Gastrocnemius medialis (tissue), 4 donors: ENCODE measurements around the gene CST3. TPM values are rescaled to one million over a fixed set of nuclear protein-coding genes. Genes with fewer than 3 reads are reported as not detected.

Source experiments
- ATAC-seq, 2 donors: fragments of 150-250 bp; one replicate each; pipeline ENCODE4 v1.9.1; 2016
- DNase-seq, 2 donors: peaks; one replicate each; pipeline ENCODE4 v3.0.0-alpha.2; 2019
- H3K27ac ChIP-seq, 4 donors: fragments of 200-600 bp; sonication (generic); 1 replicate in 1 of 4; 2 replicates in 3 of 4; pipeline ENCODE4 v1.5.1; 2016 to 2018; ENCODE audit warnings: mild to moderate bottlenecking in 2 of 4, moderate library complexity in 1 of 4
- H3K27me3 ChIP-seq, 3 donors: fragments of 200-600 bp; sonication (generic) in 2 of 3; 1 replicate in 1 of 3; 2 replicates in 2 of 3; pipeline versions ENCODE4 v1.5.1 to v1.6.0; 2016 to 2019; ENCODE audit warnings: mild to moderate bottlenecking in 1 of 3, moderate library complexity in 1 of 3
- H3K36me3 ChIP-seq, 2 donors: fragments of 200-600 bp; sonication (generic) in 1 of 2; one replicate each; pipeline ENCODE4 v1.5.1; 2017 to 2018
- H3K4me1 ChIP-seq, 2 donors: fragments of 200-600 bp; sonication (generic) in 1 of 2; one replicate each; pipeline ENCODE4 v1.5.1; 2016 to 2017; ENCODE audit warnings: mild to moderate bottlenecking in 2 of 2
- H3K4me3 ChIP-seq, 4 donors: fragments of 200-600 bp; sonication (generic) in 3 of 4; 1 replicate in 1 of 4; 2 replicates in 3 of 4; pipeline ENCODE4 v1.5.1; 2016 to 2019; ENCODE audit warnings: mild to moderate bottlenecking in 2 of 4
- H3K9me3 ChIP-seq, 3 donors: fragments of 200-600 bp; sonication (generic) in 2 of 3; 1 replicate in 1 of 3; 2 replicates in 2 of 3; pipeline ENCODE4 v1.5.1; 2016 to 2019
- POLR2A ChIP-seq, 2 donors: fragments of 450-650 bp; IDR thresholded peaks; one replicate each; pipeline ENCODE4 v1.6.1; 2017; ENCODE audit warnings: antibody characterized with exemption in 2 of 2, mild to moderate bottlenecking in 2 of 2, moderate library complexity in 2 of 2
- in situ Hi-C, 4 donors: fragments of 200-750 bp; cut with MboI; loops; one replicate each; pipeline versions ENCODE4 v1.15.0 to v1.8.0; 2017; ENCODE audit warnings: low sequenced_read_pairs in 4 of 4
- intact Hi-C: fragments of 100-400 bp; cut with DNase I; formaldehyde crosslinking; loops from one replicate; pipeline ENCODE4 v1.15.1; 2023; ENCODE audit warnings: low total_unique reads
- total RNA-seq, 4 donors: library from RNA; depleted of rRNA; stranded (reverse); fragments of >200 nt; gene quantifications; one replicate each; pipeline versions ENCODE4 v1.1.0 to v1.2.3, GENCODE V29; 2016
- TF ChIP-seq, protein P1 (sequence below), 5 experiments: fragments of 450-650 bp in 3 of 5; fragments of 200-600 bp in 2 of 5; sonication (generic) in 2 of 5; IDR thresholded peaks in 4 of 5; conservative IDR thresholded peaks in 1 of 5; 1 replicate in 4 of 5; 2 replicates in 1 of 5; pipeline ENCODE4 v1.5.1; 2016 to 2019; ENCODE audit warnings: antibody characterized with exemption in 5 of 5, mild to moderate bottlenecking in 3 of 5, moderate library complexity in 3 of 5

The CST3 gene
- total RNA-seq, 4 donors from 2014 or later: 461 to 1,821 (median 697) TPM

DNA sequence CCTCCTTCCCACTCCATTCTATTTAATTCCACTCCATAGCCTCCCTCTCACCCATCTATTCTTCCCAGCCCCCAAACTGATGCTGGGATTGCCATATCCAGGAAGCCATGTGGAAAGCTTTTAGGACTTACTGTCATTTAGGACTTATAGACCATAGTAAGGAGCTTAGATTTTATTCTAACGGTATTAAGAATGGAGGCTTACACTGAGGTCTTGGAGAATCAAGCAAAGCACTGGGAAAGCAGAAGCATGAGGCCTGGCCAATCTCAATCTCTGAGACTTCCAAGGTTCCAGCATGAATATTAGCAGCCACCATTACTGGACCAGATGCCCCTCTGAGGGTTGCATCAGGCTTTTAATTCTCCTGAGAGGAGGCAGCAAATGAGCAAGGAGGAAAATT is 33.4 kb downstream of the CST3 start:
- no peak overlapping the region for H3K4me3 ChIP-seq

GRCh38 chr20:23603321-23603720 is 34.4 kb downstream of the CST3 start:
- no peaks in the 10 kb centered on the region for H3K27me3 ChIP-seq
- no peaks in the 10 kb centered on the region for H3K9me3 ChIP-seq
- ATAC-seq (no peak), DNase-seq (no peak)
- no peak overlapping the region for H3K27ac ChIP-seq
- TF ChIP-seq POLR2A (IDR thresholded peaks at IDR 0.05): no peak
- TF ChIP-seq, protein P1, sequence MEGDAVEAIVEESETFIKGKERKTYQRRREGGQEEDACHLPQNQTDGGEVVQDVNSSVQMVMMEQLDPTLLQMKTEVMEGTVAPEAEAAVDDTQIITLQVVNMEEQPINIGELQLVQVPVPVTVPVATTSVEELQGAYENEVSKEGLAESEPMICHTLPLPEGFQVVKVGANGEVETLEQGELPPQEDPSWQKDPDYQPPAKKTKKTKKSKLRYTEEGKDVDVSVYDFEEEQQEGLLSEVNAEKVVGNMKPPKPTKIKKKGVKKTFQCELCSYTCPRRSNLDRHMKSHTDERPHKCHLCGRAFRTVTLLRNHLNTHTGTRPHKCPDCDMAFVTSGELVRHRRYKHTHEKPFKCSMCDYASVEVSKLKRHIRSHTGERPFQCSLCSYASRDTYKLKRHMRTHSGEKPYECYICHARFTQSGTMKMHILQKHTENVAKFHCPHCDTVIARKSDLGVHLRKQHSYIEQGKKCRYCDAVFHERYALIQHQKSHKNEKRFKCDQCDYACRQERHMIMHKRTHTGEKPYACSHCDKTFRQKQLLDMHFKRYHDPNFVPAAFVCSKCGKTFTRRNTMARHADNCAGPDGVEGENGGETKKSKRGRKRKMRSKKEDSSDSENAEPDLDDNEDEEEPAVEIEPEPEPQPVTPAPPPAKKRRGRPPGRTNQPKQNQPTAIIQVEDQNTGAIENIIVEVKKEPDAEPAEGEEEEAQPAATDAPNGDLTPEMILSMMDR (IDR thresholded peaks at IDR 0.05 in 4 of 5, conservative IDR thresholded peaks at IDR 0.05 in 1 of 5): no peak
- H3K4me1 ChIP-seq: no peaks in the 10 kb centered on the region
- H3K4me3 ChIP-seq: no peak overlapping the region
- in situ Hi-C loops (loop anchor here in 2 of 4 donors (10.0 to 25.0 kb wide), 3 partner anchors 159 to 259 kb away; partner anchors contain the start of gene NAPB (in 1 of the 2)), intact Hi-C loops (no loop called here)
- H3K36me3 ChIP-seq: no peaks in the 10 kb centered on the region

More for the DNA sequence above, 33.4 kb downstream of the CST3 start:
- Histone ChIP-seq H3K4me1 (no peaks in the 10 kb centered on the region), H3K9me3 (no peaks in the 10 kb centered on the region), H3K36me3 (no peaks in the 10 kb centered on the region), H3K27ac (no peak overlapping the region), H3K27me3 (no peaks in the 10 kb centered on the region)
- DNase-seq: no peak
- in situ Hi-C loops (loop anchor here in 2 of 4 donors (10.0 to 25.0 kb wide), 3 partner anchors 160 to 260 kb away; partner anchors contain the start of gene NAPB (in 1 of the 2)), intact Hi-C loops (no loop called here)
- no peak for ATAC-seq
- TF ChIP-seq POLR2A (IDR thresholded peaks at IDR 0.05): no peak
- TF ChIP-seq, protein P1 (IDR thresholded peaks at IDR 0.05 in 4 of 5, conservative IDR thresholded peaks at IDR 0.05 in 1 of 5): no peak

DNA sequence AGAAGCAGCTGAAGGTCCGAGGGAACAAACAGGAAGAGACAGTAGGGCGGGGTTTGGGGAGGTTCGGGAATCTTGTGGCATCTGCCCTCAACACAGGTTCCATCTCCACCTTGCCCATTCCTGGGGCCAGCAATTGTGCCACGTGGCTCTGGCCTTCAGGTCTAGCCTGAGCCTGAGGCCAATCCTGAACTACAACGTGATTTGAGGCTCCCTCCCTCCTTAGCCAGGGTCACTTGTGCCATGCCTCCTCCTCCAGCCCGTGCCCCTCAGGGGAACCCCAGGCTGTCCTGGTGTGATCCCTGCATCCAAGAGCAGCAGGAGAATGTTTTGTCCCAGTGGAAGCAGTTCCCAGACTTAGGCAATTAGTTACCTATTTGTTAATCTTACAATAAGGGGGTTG is 35.1 kb downstream of the CST3 start:
- H3K36me3 ChIP-seq: no peaks in the 10 kb centered on the region
- H3K4me1 ChIP-seq: no peaks in the 10 kb centered on the region
- intact Hi-C loops: no loop called here
- H3K27ac ChIP-seq: no peak overlapping the region
- in situ Hi-C loops: loop anchor here in 2 of 4 donors (10.0 to 25.0 kb wide), 3 partner anchors 158 to 258 kb away; partner anchors contain the start of gene NAPB (in 1 of the 2)
- H3K27me3 ChIP-seq: no peaks in the 10 kb centered on the region
- ATAC-seq (no peak), DNase-seq (no peak)
- TF ChIP-seq, protein P1 (IDR thresholded peaks at IDR 0.05 in 4 of 5, conservative IDR thresholded peaks at IDR 0.05 in 1 of 5): no peak
- TF ChIP-seq POLR2A (IDR thresholded peaks at IDR 0.05): no peak
- no peaks in the 10 kb centered on the region for H3K9me3 ChIP-seq
- no peak overlapping the region for H3K4me3 ChIP-seq

DNA sequence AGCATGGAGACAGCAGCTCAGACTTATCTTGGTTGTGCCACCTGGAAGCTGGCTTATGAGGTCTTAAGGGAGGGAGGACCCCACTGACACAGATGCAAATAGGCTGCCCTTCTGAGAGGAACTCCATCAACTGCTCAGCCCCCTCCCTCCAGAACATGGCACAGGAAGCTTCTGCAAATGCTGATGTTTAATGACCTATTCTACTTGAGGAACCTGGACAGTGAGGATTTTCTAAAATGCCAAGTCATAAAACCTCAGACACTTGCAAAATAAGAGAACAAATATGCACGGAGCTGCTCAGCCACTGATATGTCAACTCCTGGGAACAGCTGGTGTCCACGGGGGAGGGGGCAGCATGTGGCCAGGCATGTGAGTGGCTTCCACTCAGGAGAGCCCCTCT is 35.5 kb downstream of the CST3 start:
- no peaks in the 10 kb centered on the region for H3K4me1 ChIP-seq
- in situ Hi-C loops (loop anchor here in 2 of 4 donors (10.0 to 25.0 kb wide), 3 partner anchors 157 to 257 kb away; partner anchors contain the start of gene NAPB (in 1 of the 2)), intact Hi-C loops (no loop called here)
- no peak for ATAC-seq
- TF ChIP-seq POLR2A (IDR thresholded peaks at IDR 0.05): no peak
- TF ChIP-seq, protein P1 (IDR thresholded peaks at IDR 0.05 in 4 of 5, conservative IDR thresholded peaks at IDR 0.05 in 1 of 5): no peak
- H3K9me3 ChIP-seq: no peaks in the 10 kb centered on the region
- H3K27me3 ChIP-seq: no peaks in the 10 kb centered on the region
- no peaks in the 10 kb centered on the region for H3K36me3 ChIP-seq
- DNase-seq: no peak
- H3K4me3 ChIP-seq: no peak overlapping the region
- no peak overlapping the region for H3K27ac ChIP-seq

DNA sequence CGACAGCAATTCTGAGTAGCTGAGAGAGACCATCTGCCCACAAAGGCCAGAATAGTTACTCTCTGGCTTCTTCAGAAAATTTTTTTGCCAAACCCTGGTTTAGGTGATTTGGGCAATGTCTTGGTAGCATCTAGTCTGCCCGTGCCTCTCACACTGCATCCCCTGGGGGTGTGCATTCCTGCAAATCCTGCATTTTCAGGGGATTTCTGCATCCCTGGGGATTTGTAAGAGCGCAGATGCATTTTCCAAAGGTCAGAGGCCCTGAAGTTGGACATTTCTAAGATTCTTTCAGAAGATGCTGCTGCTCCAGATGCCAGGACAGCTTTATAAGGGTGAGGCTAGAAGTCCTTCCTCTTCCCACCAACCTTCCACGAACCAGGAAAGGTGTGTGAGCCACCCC is 36.0 kb downstream of the CST3 start:
- Histone ChIP-seq H3K9me3 (no peaks in the 10 kb centered on the region), H3K4me3 (no peak overlapping the region), H3K4me1 (no peaks in the 10 kb centered on the region), H3K36me3 (no peaks in the 10 kb centered on the region), H3K27ac (no peak overlapping the region), H3K27me3 (no peaks in the 10 kb centered on the region)
- ATAC-seq: no peak
- no peak for TF ChIP-seq POLR2A (IDR thresholded peaks at IDR 0.05)
- TF ChIP-seq, protein P1 (IDR thresholded peaks at IDR 0.05 in 4 of 5, conservative IDR thresholded peaks at IDR 0.05 in 1 of 5): no peak
- DNase-seq: no peak
- intact Hi-C loops: no loop called here
- in situ Hi-C loops: loop anchor here in 2 of 4 donors (10.0 to 25.0 kb wide), 3 partner anchors 157 to 257 kb away; partner anchors contain the start of gene NAPB (in 1 of the 2)
